Heart left ventricle (tissue), 13 donors: ENCODE measurements around the gene SLC9A7.

Experiments used
- POLR2A ChIP-seq, 2 donors: fragments of 450-650 bp; IDR thresholded peaks; one replicate each; pipeline ENCODE4 v1.6.1; 2017; ENCODE audit warnings: antibody characterized with exemption in 2 of 2, mild to moderate bottlenecking in 2 of 2, moderate library complexity in 2 of 2
- TF ChIP-seq, protein P1 (sequence below), 12 donors: fragments of 200-600 bp; sonication (generic) in 4 of 12; IDR thresholded peaks; one replicate each; pipeline versions ENCODE4 v1.5.0 to v1.8.0; 2018 to 2022; ENCODE audit warnings: antibody characterized with exemption in 12 of 12, mild to moderate bottlenecking in 5 of 12
- donor health status: ischemic (EF 13 %, LVEDD 7.1; RV severe dilation, severe dysfunction).
- donor health status: DM: no; HTN: yes; CAD: no.
- donor health status: DM: no; HTN: no; CAD: no.
- donor health status: ischemic (EF 25% LVEDD 6.9; RV normal size, moderate dysfunction).
- donor health status: ischemic (EF 25% LVEDD 5.7; RV mildly dilated, moderate dysfunction).
- donor health status: ischemic (EF 35%, LVEDD 5.7; RV mildly dilated, moderate dysfunction).
- donor health status: nonischemic (EF 11% LVEDD 7.7; RV severe dilation, severe dysfunction).
- donor health status: DM: yes; HTN: yes; CAD: no.
- donor health status: PGD.
- donor health status: ischemic (EF 29% LVEDD 5.4; RV normal size, mild dysfunction).
- donor health status: nonischemic (EF 23%, LVEDD 6.1; RV moderate dilation, normal function).

DNA sequence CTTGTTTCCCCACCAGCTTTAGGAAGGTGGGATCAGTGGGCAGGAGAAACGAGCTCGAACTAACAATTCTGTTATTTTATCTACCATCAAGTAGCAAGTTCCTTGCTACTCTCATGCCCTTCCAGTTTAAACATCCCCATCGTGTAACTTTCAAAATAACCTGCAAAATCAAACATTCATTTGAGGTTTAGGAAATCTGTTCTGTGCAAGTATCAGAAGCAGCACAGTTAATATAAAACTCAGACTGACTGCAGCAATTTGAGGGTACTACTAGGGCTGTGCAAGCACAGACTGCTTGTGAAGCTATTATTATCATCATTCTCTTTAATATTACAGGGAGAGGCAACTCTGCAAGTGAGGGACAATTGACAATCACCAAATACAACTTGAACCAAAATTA lies 137.3 kb downstream of the SLC9A7 start:
- TF ChIP-seq POLR2A (IDR thresholded peaks at IDR 0.05): no peak
- TF ChIP-seq, protein P1, sequence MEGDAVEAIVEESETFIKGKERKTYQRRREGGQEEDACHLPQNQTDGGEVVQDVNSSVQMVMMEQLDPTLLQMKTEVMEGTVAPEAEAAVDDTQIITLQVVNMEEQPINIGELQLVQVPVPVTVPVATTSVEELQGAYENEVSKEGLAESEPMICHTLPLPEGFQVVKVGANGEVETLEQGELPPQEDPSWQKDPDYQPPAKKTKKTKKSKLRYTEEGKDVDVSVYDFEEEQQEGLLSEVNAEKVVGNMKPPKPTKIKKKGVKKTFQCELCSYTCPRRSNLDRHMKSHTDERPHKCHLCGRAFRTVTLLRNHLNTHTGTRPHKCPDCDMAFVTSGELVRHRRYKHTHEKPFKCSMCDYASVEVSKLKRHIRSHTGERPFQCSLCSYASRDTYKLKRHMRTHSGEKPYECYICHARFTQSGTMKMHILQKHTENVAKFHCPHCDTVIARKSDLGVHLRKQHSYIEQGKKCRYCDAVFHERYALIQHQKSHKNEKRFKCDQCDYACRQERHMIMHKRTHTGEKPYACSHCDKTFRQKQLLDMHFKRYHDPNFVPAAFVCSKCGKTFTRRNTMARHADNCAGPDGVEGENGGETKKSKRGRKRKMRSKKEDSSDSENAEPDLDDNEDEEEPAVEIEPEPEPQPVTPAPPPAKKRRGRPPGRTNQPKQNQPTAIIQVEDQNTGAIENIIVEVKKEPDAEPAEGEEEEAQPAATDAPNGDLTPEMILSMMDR (IDR thresholded peaks at IDR 0.05): no peak
